K562 (cell line): Measurements from ENCODE around the gene TRIM31. TPM values are rescaled to one million over a fixed set of nuclear protein-coding genes. Genes with fewer than 3 reads are reported as not detected.

ENCODE experiments used
- BMI1 ChIP-seq: fragments of 150-350 bp; IDR thresholded peaks from 2 replicates; pipeline ENCODE4 v1.6.1; 2014; ENCODE audit warnings: low read length
- BRF2 ChIP-seq: IDR thresholded peaks from 3 replicates; pipeline ENCODE4 v1.6.1; 2011; ENCODE audit warnings: borderline replicate concordance, mild to moderate bottlenecking; ENCODE audit not compliant: insufficient read length, insufficient read depth
- CTBP1 ChIP-seq: fragments of 450-650 bp; IDR thresholded peaks from 2 replicates; pipeline ENCODE4 v1.6.1; 2016; ENCODE audit warnings: borderline replicate concordance
- E2F3 ChIP-seq: fragments of 250-450 bp; sonication (Bioruptor Pico); IDR thresholded peaks from 2 replicates; pipeline ENCODE4 v1.4.0; 2020; ENCODE audit warnings: mild to moderate bottlenecking
- EHMT2 ChIP-seq: fragments of 450-650 bp; IDR thresholded peaks from 2 replicates; pipeline ENCODE4 v1.6.1; 2018; ENCODE audit warnings: antibody characterized with exemption
- FOXO4 ChIP-seq: fragments of 450-650 bp; formaldehyde crosslinking; IDR thresholded peaks from 2 replicates; pipeline ENCODE4 v1.4.0; 2020; ENCODE audit warnings: mild to moderate bottlenecking, moderate library complexity
- GABPB1 ChIP-seq: sonication (generic); formaldehyde crosslinking; IDR thresholded peaks from 2 replicates; pipeline ENCODE4 v1.8.0; 2022; ENCODE audit warnings: mild to moderate bottlenecking, missing genetic modification reagents
- HOXB6 ChIP-seq: fragments of 250-450 bp; sonication (Bioruptor Pico); IDR thresholded peaks from 2 replicates; pipeline ENCODE4 v1.5.1; 2022; ENCODE audit warnings: mild to moderate bottlenecking, borderline replicate concordance
- MLX ChIP-seq, 2 experiments: fragments of 450-650 bp in 1 of 2; sonication (generic) in 1 of 2; formaldehyde crosslinking; conservative IDR thresholded peaks; 2 replicates each; pipeline versions ENCODE4 v1.4.0 to v1.8.1; 2020 to 2022; ENCODE audit warnings: mild to moderate bottlenecking in 1 of 2, missing genetic modification reagents in 1 of 2
- RAD21 ChIP-seq, 2 experiments: fragments of 250-450 bp in 1 of 2; fragments of 450-650 bp in 1 of 2; sonication (Bioruptor Pico) in 1 of 2; formaldehyde crosslinking in 1 of 2; IDR thresholded peaks in 1 of 2; conservative IDR thresholded peaks in 1 of 2; 2 replicates each; pipeline versions ENCODE4 v1.4.0 to v1.8.0; 2020 to 2022; ENCODE audit warnings: mild to moderate bottlenecking in 2 of 2, moderate library complexity in 1 of 2
- TCF3 ChIP-seq: sonication (generic); formaldehyde crosslinking; IDR thresholded peaks from 2 replicates; pipeline ENCODE4 v1.4.0; 2020; ENCODE audit warnings: mild to moderate bottlenecking, missing genetic modification reagents
- UBTF ChIP-seq, 2 experiments: IDR thresholded peaks; 2 replicates each; pipeline ENCODE4 v1.6.1; 2012; ENCODE audit warnings: improper control_type of control experiment in 2 of 2, low read depth in 2 of 2, low read length in 2 of 2, borderline replicate concordance in 1 of 2
- ZNF57 ChIP-seq: fragments of 450-650 bp; formaldehyde crosslinking; IDR thresholded peaks from 2 replicates; pipeline ENCODE4 v1.4.0; 2020; ENCODE audit warnings: mild to moderate bottlenecking, moderate library complexity
- polyA plus RNA-seq, 8 experiments: library from polyadenylated mRNA; depleted of rRNA in 4 of 8; stranded (reverse) in 5 of 8; unstranded in 3 of 8; fragments of >200 nt; fragmentation: Nextera tagmentation in 2 of 8; fragmentation: Illumina TruSeq in 1 of 8; extraction: Ambion mirVana in 2 of 8; extraction: Trizol in 1 of 8; gene quantifications; 2 replicates each; pipeline versions ENCODE4 v1.2.1 to v1.2.3, GENCODE V29; 2011 to 2014; ENCODE audit warnings: inconsistent platforms in 1 of 8, missing spikeins in 1 of 8
- total RNA-seq, 7 experiments: library from RNA; depleted of rRNA in 6 of 7; stranded (reverse); fragments of >200 nt in 6 of 7; fragmentation: Illumina TruSeq in 2 of 7; extraction: Trizol in 2 of 7; gene quantifications; 2 replicates each; pipeline versions ENCODE4 v1.2.1 to v1.2.3, GENCODE V29; 2011 to 2021; ENCODE audit warnings: low replicate concordance in 1 of 7
- TF ChIP-seq, protein P1 (sequence below): fragments of 250-450 bp; sonication (Bioruptor Pico); IDR thresholded peaks from 2 replicates; pipeline ENCODE4 v1.4.0; 2020; ENCODE audit warnings: mild to moderate bottlenecking
- TF ChIP-seq, protein P2 (sequence below): fragments of 250-450 bp; sonication (Bioruptor Pico); IDR thresholded peaks from 2 replicates; pipeline ENCODE4 v1.4.0; 2020; ENCODE audit warnings: mild to moderate bottlenecking, moderate library complexity

TRIM31 gene
- total and polyA plus RNA-seq, 9 of the 15 experiments (the other 6 are each of a cell fraction or from before 2014, with no cell fraction given): not detected

DNA sequence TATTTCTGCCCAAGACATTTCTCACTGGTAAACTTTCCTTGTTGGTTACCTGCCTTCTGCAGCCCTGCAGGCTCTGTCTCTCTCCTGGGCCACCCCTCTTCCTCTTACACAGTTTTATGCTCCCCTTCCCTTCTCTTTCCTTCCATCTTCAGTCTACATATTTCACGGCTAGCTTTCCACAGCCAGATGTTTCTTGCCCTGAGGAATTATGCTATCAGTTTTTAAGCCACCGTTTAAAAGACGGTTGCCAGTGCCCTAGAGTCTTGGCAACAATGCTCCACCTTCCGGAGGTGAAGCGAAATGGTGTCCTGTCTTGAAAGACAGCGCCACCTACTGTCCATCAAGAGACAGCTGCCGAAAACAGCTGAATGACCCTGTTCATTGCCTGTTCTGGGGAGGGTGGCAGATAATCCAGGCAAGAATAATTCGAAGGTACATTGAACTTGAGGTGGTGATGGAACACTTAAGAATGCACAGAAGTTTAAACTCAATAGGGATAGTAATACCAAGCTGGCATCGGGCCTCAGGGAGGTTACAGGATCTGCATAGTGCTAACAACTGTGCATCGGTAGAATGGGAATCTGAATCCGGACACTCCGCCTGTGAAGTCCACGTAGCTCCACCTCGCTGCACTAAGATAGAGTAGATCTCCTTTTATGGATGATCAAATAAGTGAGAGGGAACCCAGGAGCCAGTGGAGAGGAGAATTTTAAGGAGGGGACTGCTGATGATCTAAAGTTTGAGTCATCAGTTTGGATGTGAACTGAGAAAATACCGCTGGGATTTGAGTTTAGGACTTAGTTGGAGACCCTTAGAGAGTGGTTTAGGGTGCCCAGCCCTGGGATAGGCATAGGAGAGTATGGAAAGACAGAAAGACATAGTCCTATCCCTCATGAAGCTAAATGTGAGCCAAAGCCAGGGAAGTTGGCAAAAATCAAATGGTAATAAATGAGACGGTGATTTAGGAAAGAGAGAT is 18.3 kb upstream of the TRIM31 start (continued):
- TF ChIP-seq, protein P1, sequence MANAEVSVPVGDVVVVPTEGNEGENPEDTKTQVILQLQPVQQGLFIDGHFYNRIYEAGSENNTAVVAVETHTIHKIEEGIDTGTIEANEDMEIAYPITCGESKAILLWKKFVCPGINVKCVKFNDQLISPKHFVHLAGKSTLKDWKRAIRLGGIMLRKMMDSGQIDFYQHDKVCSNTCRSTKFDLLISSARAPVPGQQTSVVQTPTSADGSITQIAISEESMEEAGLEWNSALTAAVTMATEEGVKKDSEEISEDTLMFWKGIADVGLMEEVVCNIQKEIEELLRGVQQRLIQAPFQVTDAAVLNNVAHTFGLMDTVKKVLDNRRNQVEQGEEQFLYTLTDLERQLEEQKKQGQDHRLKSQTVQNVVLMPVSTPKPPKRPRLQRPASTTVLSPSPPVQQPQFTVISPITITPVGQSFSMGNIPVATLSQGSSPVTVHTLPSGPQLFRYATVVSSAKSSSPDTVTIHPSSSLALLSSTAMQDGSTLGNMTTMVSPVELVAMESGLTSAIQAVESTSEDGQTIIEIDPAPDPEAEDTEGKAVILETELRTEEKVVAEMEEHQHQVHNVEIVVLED (CRISPR knock-in tag): 0 out of 2 replicates have a peak, but pooled peaks have one; percentile 36
- no peak for TF ChIP-seq HOXB6
- TF ChIP-seq FOXO4: 0 out of 2 replicates have a peak, but pooled peaks have one; percentile 14
- TF ChIP-seq UBTF (IDR thresholded peaks at IDR 0.05; ENCODE audit: borderline replicate concordance in 1 of 2, low read depth in 2 of 2, low read length in 2 of 2): 0 out of 4 replicates have a peak, but pooled peaks of 1 of the 2 experiments have one; percentile 58
- no peak for TF ChIP-seq BRF2
- peak; percentile 14; the same call in 1 of the 2 replicates for TF ChIP-seq ZNF57 (CRISPR knock-in tag)
- no peak for TF ChIP-seq TCF3 (CRISPR knock-in tag)
- peak; percentile 57; the same call in 1 of the 2 replicates for TF ChIP-seq GABPB1
- TF ChIP-seq CTBP1: peak; percentile 42; the same call in 1 of the 2 replicates
- 0 out of 2 replicates have a peak, but pooled peaks have one; percentile 31 for TF ChIP-seq EHMT2
- peak; percentile 89 to 96 for TF ChIP-seq RAD21 (CRISPR knock-in tag; conservative IDR thresholded peaks at IDR 0.05 in 1 of 2, IDR thresholded peaks at IDR 0.05 in 1 of 2)
- TF ChIP-seq, protein P2, sequence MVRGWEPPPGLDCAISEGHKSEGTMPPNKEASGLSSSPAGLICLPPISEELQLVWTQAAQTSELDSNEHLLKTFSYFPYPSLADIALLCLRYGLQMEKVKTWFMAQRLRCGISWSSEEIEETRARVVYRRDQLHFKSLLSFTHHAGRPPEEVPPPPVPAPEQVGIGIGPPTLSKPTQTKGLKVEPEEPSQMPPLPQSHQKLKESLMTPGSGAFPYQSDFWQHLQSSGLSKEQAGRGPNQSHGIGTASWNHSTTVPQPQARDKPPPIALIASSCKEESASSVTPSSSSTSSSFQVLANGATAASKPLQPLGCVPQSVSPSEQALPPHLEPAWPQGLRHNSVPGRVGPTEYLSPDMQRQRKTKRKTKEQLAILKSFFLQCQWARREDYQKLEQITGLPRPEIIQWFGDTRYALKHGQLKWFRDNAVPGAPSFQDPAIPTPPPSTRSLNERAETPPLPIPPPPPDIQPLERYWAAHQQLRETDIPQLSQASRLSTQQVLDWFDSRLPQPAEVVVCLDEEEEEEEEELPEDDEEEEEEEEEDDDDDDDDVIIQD (CRISPR knock-in tag): no peak
- 0 out of 2 replicates have a peak, but pooled peaks have one; percentile 14 for TF ChIP-seq BMI1
- TF ChIP-seq MLX (CRISPR knock-in tag; conservative IDR thresholded peaks at IDR 0.05): no peak
- TF ChIP-seq E2F3 (CRISPR knock-in tag): no peak
